ENCODE results near the gene CDS2. TPM values are rescaled to one million over a fixed set of nuclear protein-coding genes. Genes with fewer than 3 reads are reported as not detected.
A peak's percentile ranks its signal among the peaks of the same experiment; 100 is the strongest.

Gene CDS2
- total and polyA plus RNA-seq, 2 of the 13 experiments (the other 11 are each of a cell fraction or from before 2014, with no cell fraction given), result 81.3 to 153 TPM

DNA sequence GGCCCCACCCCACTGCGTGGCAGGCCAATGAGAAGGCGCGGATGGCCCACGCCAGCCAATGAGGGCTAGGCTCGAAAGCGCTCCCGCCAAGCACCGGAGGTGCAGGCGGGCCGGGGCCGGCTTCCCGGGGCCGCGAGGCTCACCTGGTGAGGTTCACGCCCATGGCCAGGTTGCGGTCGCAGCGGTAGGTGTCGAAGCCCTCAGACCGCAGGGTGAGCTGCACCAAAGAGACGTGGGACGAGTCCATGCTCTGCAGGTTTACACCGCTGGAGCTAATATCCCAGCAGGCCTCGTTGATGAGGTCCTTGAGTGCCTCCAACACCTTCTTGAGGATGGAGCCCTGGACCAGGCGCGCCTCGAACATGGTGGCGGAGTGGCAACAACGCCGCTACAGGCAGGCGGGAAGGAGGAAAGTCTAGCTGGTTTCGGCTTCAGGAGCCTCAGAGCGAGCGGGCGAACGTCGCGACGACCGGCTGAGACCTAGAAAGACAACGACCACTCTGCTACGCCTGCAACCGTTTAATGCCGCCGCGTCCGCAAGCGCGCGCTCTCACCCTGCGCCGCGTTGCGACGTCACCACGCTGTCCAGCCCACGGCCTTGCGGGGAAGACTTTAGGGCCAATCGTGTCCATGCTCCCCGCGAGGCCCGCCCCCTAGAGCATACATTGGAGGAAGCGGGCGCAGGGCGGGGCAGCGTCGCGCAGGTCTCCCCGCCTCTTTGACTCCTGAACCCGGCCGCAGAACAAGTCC lies 7.2 kb upstream of the CDS2 start, which contains the start of gene PCNA (continued):
- no peak for TF ChIP-seq DMTF1 (CRISPR knock-in tag; IDR thresholded peaks at IDR 0.05)
- peak; percentile 99 for TF ChIP-seq HDAC1 (CRISPR knock-in tag; IDR thresholded peaks at IDR 0.05)
- peak; percentile 39; the same call in 1 of the 2 replicates for TF ChIP-seq ZNF460 (CRISPR knock-in tag; IDR thresholded peaks at IDR 0.05; ENCODE audit: borderline replicate concordance)
- TF ChIP-seq FOXP4 (CRISPR knock-in tag; IDR thresholded peaks at IDR 0.05), result peak; percentile 77
- TF ChIP-seq HOXA7 (CRISPR knock-in tag; IDR thresholded peaks at IDR 0.05), result no peak
- TF ChIP-seq ZNF484 (CRISPR knock-in tag; IDR thresholded peaks at IDR 0.05; ENCODE audit: borderline replicate concordance, low read depth), result peak; percentile 10
- peak; percentile 96 for TF ChIP-seq ZFY (CRISPR knock-in tag; IDR thresholded peaks at IDR 0.05)
- peak; percentile 96 for TF ChIP-seq ZFX (CRISPR knock-in tag; IDR thresholded peaks at IDR 0.05; ENCODE audit: low read depth)
- peak; percentile 93; the same call in 1 of the 2 replicates for TF ChIP-seq TFAP4 (IDR thresholded peaks at IDR 0.05; ENCODE audit: borderline replicate concordance, low read depth)
- TF ChIP-seq ETS1 (CRISPR knock-in tag; IDR thresholded peaks at IDR 0.05), result no peak; the same call in 1 of the 2 replicates
- no peak for TF ChIP-seq PLRG1 (conservative IDR thresholded peaks at IDR 0.05)
- peak; percentile 93 for TF ChIP-seq KLF13 (CRISPR knock-in tag; IDR thresholded peaks at IDR 0.05)
- TF ChIP-seq ZBTB46 (CRISPR knock-in tag; IDR thresholded peaks at IDR 0.05; ENCODE audit: borderline replicate concordance), result peak; percentile 92; the same call in 1 of the 2 replicates
- TF ChIP-seq PCBP2 (optimal IDR thresholded peaks at IDR 0.05; ENCODE audit: low read depth, low read length, poor library complexity, severe bottlenecking), result no peak

Measured in HepG2 (cell line).